ENCODE results near the gene DPF3.

DPF3 gene

DNA sequence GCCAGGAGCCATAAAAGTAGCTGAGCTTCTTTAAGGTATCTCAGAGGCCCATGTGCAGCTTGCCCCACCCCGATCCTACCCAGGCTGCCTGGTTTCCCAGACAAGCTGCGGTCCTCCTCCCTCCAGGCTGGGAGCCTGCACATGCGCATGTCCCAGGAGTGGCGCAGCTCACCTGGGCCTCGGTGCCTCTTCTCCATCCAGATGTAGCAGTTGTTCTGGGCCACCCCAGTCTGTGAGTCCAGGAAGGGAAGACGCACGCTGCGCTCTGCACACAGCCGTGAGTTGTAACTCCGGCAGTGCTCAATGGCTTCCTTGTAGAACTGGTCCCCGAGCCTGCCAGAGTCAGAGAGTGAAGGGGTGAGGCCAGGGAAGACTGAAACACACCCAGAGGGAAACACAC lies 122.3 kb downstream of the DPF3 start:
- TF ChIP-seq, protein P1, sequence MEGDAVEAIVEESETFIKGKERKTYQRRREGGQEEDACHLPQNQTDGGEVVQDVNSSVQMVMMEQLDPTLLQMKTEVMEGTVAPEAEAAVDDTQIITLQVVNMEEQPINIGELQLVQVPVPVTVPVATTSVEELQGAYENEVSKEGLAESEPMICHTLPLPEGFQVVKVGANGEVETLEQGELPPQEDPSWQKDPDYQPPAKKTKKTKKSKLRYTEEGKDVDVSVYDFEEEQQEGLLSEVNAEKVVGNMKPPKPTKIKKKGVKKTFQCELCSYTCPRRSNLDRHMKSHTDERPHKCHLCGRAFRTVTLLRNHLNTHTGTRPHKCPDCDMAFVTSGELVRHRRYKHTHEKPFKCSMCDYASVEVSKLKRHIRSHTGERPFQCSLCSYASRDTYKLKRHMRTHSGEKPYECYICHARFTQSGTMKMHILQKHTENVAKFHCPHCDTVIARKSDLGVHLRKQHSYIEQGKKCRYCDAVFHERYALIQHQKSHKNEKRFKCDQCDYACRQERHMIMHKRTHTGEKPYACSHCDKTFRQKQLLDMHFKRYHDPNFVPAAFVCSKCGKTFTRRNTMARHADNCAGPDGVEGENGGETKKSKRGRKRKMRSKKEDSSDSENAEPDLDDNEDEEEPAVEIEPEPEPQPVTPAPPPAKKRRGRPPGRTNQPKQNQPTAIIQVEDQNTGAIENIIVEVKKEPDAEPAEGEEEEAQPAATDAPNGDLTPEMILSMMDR (IDR thresholded peaks at IDR 0.05; ENCODE audit: low read length, missing control alignments) = no peak
- no peak for DNase-seq (ENCODE audit: low read depth)
- no peak overlapping the region for H3K4me3 ChIP-seq (replicated peaks; ENCODE audit: low read depth, low read length)

GRCh38 chr14:72766296-72766695 lies 127.6 kb downstream of the DPF3 start:
- no peak overlapping the region for H3K4me3 ChIP-seq (replicated peaks; ENCODE audit: low read depth, low read length)
- no peak for DNase-seq (ENCODE audit: low read depth)
- TF ChIP-seq, protein P1 (IDR thresholded peaks at IDR 0.05; ENCODE audit: low read length, missing control alignments) = no peak

GRCh38 chr14:72763892-72764291 lies 130.0 kb downstream of the DPF3 start:
- TF ChIP-seq, protein P1 (IDR thresholded peaks at IDR 0.05; ENCODE audit: low read length, missing control alignments) = no peak
- DNase-seq (ENCODE audit: low read depth) = no peak

GRCh38 chr14:72759670-72760069 lies 134.2 kb downstream of the DPF3 start:
- H3K4me3 ChIP-seq (replicated peaks; ENCODE audit: low read depth, low read length) = no peak overlapping the region
- DNase-seq (ENCODE audit: low read depth) = no peak
- TF ChIP-seq, protein P1 (IDR thresholded peaks at IDR 0.05; ENCODE audit: low read length, missing control alignments) = no peak

More at GRCh38 chr14:72763892-72764291, 130.0 kb downstream of the DPF3 start:
- H3K4me3 ChIP-seq (replicated peaks; ENCODE audit: low read depth, low read length) = no peak overlapping the region

DNA sequence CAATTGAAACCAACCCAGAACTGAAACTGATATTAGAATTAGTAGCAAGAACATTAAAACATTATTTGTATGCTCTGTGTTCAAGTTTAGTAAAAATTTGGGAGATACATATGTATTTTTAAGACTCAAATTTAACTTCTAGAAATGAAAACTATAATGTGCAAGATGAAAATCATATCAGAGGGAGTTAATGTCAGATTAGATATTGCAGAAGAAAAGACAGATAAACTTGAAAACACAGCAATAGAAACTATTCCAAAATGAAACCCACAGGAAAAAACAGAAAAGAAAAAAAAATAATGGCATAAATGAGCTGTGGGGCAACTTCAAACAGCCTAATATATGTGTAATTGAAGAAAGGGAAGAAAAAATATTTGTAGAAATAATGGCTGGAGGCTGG lies 134.9 kb downstream of the DPF3 start:
- no peak overlapping the region for H3K4me3 ChIP-seq (replicated peaks; ENCODE audit: low read depth, low read length)
- TF ChIP-seq, protein P1 (IDR thresholded peaks at IDR 0.05; ENCODE audit: low read length, missing control alignments) = no peak
- no peak for DNase-seq (ENCODE audit: low read depth)

DNA sequence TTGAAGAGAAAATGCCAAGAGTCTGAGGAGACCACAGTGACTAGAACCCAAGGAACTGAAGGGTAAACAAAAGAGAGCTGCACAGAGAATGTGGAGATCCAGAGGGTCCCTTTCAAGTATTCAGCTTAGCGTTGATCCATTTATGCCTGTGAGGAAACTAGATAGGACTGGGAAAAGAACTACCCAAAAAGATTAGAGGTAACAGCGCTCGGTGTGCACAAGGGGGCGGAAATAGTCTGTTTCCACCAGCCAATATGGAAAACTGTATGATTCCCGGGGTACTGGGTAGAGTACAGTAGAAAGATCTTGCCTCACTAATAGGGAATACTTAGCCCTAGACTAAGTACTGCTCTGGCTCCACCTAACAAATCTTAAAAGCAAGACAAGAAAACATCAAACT lies 135.5 kb downstream of the DPF3 start:
- no peak overlapping the region for H3K4me3 ChIP-seq (replicated peaks; ENCODE audit: low read depth, low read length)
- TF ChIP-seq, protein P1 (IDR thresholded peaks at IDR 0.05; ENCODE audit: low read length, missing control alignments) = no peak
- DNase-seq (ENCODE audit: low read depth) = no peak

GRCh38 chr14:72756967-72757366 lies 136.9 kb downstream of the DPF3 start:
- DNase-seq (ENCODE audit: low read depth) = no peak
- H3K4me3 ChIP-seq (replicated peaks; ENCODE audit: low read depth, low read length) = no peak overlapping the region
- TF ChIP-seq, protein P1 (IDR thresholded peaks at IDR 0.05; ENCODE audit: low read length, missing control alignments) = no peak

All from fibroblast of pulmonary artery (primary cell).